Stimulated activated CD8-positive, alpha-beta memory T cell treated with anti-CD3 and anti-CD28 coated beads, Interleukin-7, amount 100 ng/mL, for 24 hours (primary cell): ENCODE measurements around the gene CXCL3.

Source experiments
- DNase-seq: peaks from one replicate; pipeline ENCODE4 v3.0.0-alpha.2; 2020; ENCODE audit warnings: low read depth

The CXCL3 gene

GRCh38 chr4:74055498-74055897, 17.0 kb upstream of the CXCL3 start:
- DNase-seq, result no peak

DNA sequence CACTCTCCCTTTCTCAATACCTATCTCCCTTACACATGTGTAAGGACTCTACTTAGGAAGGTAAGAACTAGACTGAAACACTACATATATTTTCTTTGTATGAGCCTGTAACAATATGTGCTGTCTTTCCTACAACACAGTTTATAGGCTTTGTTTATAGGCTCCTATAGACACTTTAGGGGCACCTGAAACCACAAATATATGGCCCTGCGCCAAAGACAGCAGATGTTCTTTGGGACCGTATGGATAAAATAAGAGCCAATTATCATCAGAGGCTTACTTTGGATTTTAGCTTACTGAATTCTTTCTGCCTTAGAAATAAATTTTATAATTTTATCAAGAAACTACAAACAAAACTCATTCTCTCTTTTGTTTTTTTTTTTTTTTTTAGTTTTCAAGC, 16.6 kb upstream of the CXCL3 start:
- DNase-seq, result no peak

DNA sequence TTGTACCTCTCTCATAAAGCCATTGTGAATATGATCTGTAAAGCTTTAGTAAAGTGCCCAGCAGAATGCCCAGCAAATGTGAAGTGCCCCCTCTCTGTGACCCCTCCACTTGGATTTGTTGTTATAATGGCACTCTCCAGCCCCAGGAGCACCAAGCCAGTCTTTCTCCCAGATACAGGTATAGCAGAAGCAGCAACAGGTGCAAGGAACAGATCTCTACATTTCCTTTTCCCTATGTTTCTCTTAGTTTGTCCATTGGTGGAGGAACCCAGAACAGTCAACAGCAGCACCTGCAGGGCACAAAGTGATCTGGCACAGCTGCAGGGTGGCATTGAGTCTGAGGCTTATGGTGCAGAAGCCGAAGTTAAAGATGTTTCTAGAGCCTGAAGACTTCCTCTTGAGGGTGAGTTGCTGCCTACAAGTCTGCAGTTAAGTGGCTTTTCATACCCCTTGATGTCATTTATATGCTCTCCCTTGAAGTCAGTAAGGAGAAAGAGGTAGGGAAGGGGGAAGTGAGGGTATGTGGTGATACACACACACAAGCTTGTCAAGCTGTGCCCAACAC, 16.1 kb upstream of the CXCL3 start:
- DNase-seq, result no peak

DNA sequence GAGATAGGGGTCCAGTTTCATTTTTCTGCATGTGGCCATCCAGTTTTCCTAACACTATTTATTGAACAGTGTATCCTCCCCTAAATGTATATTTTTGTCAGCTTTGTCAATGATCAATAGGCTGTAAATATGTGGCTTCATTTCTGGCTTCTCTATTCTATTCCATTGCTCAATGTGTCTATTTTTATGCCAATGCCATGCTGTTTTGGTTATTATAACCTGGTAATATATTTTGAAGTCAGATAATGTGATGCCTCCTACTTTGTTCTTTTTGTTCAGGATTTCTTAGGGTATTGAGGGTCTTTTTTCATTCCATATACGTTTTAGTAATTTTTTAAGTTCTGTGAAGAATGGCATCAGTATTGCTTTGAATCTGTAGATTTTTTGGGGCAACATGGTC, 8.7 kb upstream of the CXCL3 start:
- DNase-seq, result no peak

- no peak for DNase-seq
Observed at GRCh38 chr4:74045772-74046171, 7.3 kb upstream of the CXCL3 start.

- no peak for DNase-seq
Observed at GRCh38 chr4:74045247-74045646, 6.8 kb upstream of the CXCL3 start.

GRCh38 chr4:74044677-74045076, 6.2 kb upstream of the CXCL3 start:
- DNase-seq, result no peak

DNA sequence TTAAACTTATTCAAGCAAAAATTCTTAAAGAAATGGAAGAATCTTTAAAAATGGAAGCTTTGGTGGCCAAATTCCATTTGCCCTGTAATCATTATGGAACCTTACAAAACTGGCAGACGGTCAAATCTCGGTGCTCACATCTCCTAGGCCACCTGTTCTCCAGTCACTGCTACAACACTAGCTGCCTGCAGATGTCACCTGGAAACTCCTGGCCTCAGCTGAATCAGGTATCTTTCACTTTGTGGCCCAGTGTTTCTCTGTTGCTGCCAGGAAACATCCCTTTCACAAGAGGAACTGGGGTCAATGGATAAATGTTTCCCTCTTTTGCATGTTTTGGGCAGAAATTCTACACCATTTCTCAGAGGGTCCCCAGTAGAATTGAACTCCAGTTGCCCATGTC, 4.2 kb upstream of the CXCL3 start:
- DNase-seq, result no peak

- DNase-seq, result no peak
Observed at GRCh38 chr4:74041418-74041817, 2.9 kb upstream of the CXCL3 start.

DNA sequence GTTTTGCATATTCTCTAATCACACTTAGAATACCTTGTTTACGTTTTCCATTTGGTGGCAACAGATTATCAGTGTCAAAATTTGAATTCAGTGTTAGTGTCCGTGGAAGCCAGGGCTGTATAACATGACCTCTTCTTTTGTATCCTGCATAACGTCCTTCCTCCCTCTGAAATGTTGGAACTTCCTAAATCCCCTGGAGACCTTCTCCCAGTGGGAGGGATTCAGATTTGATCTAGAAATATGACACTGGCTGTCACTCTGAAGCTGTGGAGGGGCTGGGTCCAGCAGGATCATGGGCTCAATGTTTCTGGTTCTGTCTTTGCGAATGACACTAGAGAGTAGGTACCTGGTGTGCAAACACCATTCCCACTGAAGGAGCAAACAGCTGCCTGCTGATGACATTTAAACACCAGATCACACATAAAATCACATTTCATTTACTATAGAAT, 850 bp upstream of the CXCL3 start:
- DNase-seq, result no peak

GRCh38 chr4:74038086-74038424, 434 bp downstream of the CXCL3 start:
- no peak for DNase-seq

GRCh38 chr4:74037076-74037955, 1.2 kb downstream of the CXCL3 start:
- DNase-seq, result no peak

- DNase-seq, result no peak
Observed at GRCh38 chr4:74033739-74034138, 4.8 kb downstream of the CXCL3 start.

- DNase-seq, result no peak
Observed at GRCh38 chr4:74032064-74032463, 6.4 kb downstream of the CXCL3 start.

DNA sequence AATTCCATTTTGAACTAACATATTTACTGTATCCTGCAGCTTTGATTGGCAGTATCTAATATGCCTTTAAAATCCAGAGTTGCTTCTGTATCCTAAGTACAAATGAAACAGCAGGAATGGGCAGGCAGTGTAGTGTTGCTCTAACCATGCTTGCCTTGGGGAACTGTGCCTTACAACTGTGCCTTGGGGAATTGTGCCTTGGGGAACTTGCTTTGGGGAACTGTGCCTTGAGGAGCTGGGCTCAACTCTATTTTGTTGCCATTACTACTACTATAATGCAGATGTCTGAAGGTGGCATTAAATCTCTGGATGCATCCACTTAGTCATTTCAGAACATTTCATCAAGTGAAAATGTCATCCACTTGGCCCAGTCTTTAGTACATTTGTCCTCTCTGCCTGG, 6.9 kb downstream of the CXCL3 start:
- no peak for DNase-seq

DNA sequence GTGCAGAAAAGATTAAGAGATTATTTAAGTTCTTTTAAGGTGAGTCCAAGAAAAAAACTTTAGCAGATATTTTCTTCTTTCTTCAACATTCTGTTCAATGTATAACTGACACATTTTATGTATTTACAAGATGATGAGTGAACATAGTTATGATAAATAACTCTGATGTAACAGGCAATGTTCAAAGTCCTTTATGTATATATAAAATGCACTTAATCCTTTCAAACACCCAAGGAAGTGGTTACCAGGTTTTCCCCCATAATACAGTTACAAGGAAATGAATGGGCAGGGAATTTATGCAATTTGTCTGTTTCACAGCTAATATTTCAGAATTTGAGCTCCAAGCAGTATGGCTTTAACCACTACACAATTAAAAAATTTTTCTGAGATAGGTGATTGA, 8.2 kb downstream of the CXCL3 start:
- DNase-seq, result no peak

- no peak for DNase-seq
Observed at GRCh38 chr4:74028504-74028903, 10.0 kb downstream of the CXCL3 start.

GRCh38 chr4:74023709-74024108, 14.8 kb downstream of the CXCL3 start:
- no peak for DNase-seq

DNA sequence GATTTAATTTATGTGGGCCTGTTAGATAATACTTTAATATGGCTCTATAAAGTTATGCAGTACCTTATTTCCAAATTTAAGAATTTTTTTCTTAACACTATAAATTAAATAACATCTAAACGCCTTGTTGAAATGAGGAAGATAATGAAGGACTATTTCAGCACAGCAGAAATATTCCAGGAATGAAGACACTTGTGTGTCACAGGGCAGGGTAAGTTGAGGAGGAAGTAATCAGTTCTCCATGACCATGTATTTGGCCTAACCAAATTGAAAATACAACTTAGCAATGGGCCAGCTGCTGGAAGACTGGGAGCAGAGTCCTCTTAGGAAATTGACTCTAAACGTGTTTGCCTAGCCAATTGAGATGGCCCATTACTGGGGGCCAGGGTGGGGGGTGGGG, 16.9 kb downstream of the CXCL3 start:
- no peak for DNase-seq

GRCh38 chr4:74018771-74019170, 19.7 kb downstream of the CXCL3 start:
- DNase-seq, result no peak

- DNase-seq, result no peak
Observed at GRCh38 chr4:74018116-74018515, 20.4 kb downstream of the CXCL3 start.

- DNase-seq, result no peak
Observed at GRCh38 chr4:74016068-74016467, 22.4 kb downstream of the CXCL3 start.

- DNase-seq, result no peak
Observed at GRCh38 chr4:74015126-74015780, 23.2 kb downstream of the CXCL3 start.
